Osteoblast (primary cell): ENCODE measurements around the gene TOMT. TPM values are rescaled to one million over a fixed set of nuclear protein-coding genes. Genes with fewer than 3 reads are reported as not detected.

ENCODE experiments used
- DNase-seq: peaks from one replicate; pipeline ENCODE4 v3.0.0; 2011; ENCODE audit warnings: low spot score, mixed read lengths; ENCODE audit not compliant: insufficient read length; ENCODE audit errors: missing footprints
- H2AFZ ChIP-seq: 2 replicates; pipeline ENCODE4 v1.6.0; 2011; ENCODE audit warnings: mild to moderate bottlenecking, low read length
- H3K27ac ChIP-seq: 2 replicates; pipeline ENCODE4 v1.5.1; 2011; ENCODE audit warnings: mild to moderate bottlenecking, low read depth, low read length, moderate library complexity
- H3K27me3 ChIP-seq: 2 replicates; pipeline ENCODE4 v1.6.0; 2012; ENCODE audit warnings: mild to moderate bottlenecking, control low read depth, inconsistent platforms, low read length, moderate library complexity; ENCODE audit not compliant: insufficient read depth
- H3K36me3 ChIP-seq: 2 replicates; pipeline ENCODE4 v1.5.1; 2011; ENCODE audit warnings: mild to moderate bottlenecking, low read length, control low read depth, moderate library complexity; ENCODE audit not compliant: insufficient read depth
- H3K4me1 ChIP-seq: 2 replicates; pipeline ENCODE4 v1.5.1; 2011; ENCODE audit warnings: mild to moderate bottlenecking, low read length, control low read depth, moderate library complexity; ENCODE audit not compliant: insufficient read depth
- H3K4me2 ChIP-seq: 2 replicates; pipeline ENCODE4 v1.6.0; 2011; ENCODE audit warnings: mild to moderate bottlenecking, low read length; ENCODE audit not compliant: insufficient read depth
- H3K4me3 ChIP-seq: fragments of 200-600 bp; sonication (generic); 3 replicates; pipeline ENCODE4 v1.5.1; 2012; ENCODE audit warnings: mild to moderate bottlenecking, low read length, inconsistent platforms; ENCODE audit not compliant: insufficient read depth
- H3K79me2 ChIP-seq: 2 replicates; pipeline ENCODE4 v1.6.0; 2012; ENCODE audit warnings: mild to moderate bottlenecking, low read length, control low read depth, inconsistent platforms; ENCODE audit not compliant: insufficient read depth
- H3K9me3 ChIP-seq: 2 replicates; pipeline ENCODE4 v1.5.1; 2011; ENCODE audit warnings: low read depth, low read length, control low read depth
- H4K20me1 ChIP-seq: 2 replicates; pipeline ENCODE4 v1.6.0; 2012; ENCODE audit warnings: mild to moderate bottlenecking, low read length, control low read depth; ENCODE audit not compliant: insufficient read depth
- total RNA-seq: library from RNA; depleted of rRNA; stranded (reverse); fragments of >200 nt; gene quantifications from 2 replicates; pipeline ENCODE4 v1.2.3, GENCODE V29; 2012
- TF ChIP-seq, protein P1 (sequence below): IDR thresholded peaks from 2 replicates; pipeline ENCODE4 v1.5.1; 2011; ENCODE audit warnings: mild to moderate bottlenecking, low read depth, low read length, moderate library complexity; ENCODE audit errors: extremely low read depth

TOMT gene
- total RNA-seq, 1 donor: not detected

DNA sequence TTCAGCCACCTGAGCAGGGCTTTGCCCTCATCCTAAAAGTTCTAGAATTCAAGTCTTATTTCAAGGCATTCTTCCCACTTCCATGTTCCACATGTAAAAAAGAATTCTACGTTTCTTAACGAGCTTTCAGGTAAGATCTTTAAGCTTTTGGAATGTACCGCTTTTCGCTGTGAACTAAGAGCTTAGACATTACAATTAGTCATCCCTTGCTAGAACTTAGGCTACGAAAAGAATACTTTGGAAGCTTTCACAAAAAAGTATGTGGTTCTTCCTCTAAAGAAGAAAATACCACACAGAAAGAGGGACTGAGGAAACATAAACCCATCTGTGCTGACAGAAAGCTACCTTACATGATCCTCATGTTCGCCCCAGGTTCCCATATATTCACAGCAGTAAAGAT lies 27.2 kb upstream of the TOMT start:
- no peaks in the 10 kb centered on the region for H3K9me3 ChIP-seq
- peaks cover 20% of the 10 kb centered on the region for H3K4me1 ChIP-seq
- peak overlapping the region; percentile 83 for H2AFZ ChIP-seq
- H3K36me3 ChIP-seq: no peaks in the 10 kb centered on the region
- peak; percentile 79 for DNase-seq
- H4K20me1 ChIP-seq: no peaks in the 10 kb centered on the region
- H3K27ac ChIP-seq: peak overlapping the region; percentile 75
- TF ChIP-seq, protein P1, sequence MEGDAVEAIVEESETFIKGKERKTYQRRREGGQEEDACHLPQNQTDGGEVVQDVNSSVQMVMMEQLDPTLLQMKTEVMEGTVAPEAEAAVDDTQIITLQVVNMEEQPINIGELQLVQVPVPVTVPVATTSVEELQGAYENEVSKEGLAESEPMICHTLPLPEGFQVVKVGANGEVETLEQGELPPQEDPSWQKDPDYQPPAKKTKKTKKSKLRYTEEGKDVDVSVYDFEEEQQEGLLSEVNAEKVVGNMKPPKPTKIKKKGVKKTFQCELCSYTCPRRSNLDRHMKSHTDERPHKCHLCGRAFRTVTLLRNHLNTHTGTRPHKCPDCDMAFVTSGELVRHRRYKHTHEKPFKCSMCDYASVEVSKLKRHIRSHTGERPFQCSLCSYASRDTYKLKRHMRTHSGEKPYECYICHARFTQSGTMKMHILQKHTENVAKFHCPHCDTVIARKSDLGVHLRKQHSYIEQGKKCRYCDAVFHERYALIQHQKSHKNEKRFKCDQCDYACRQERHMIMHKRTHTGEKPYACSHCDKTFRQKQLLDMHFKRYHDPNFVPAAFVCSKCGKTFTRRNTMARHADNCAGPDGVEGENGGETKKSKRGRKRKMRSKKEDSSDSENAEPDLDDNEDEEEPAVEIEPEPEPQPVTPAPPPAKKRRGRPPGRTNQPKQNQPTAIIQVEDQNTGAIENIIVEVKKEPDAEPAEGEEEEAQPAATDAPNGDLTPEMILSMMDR: no peak
- H3K79me2 ChIP-seq: peaks cover 62% of the 10 kb centered on the region
- H3K27me3 ChIP-seq: no peaks in the 10 kb centered on the region
- H3K4me2 ChIP-seq: peak overlapping the region; percentile 99
- peak overlapping the region; percentile 92 for H3K4me3 ChIP-seq

DNA sequence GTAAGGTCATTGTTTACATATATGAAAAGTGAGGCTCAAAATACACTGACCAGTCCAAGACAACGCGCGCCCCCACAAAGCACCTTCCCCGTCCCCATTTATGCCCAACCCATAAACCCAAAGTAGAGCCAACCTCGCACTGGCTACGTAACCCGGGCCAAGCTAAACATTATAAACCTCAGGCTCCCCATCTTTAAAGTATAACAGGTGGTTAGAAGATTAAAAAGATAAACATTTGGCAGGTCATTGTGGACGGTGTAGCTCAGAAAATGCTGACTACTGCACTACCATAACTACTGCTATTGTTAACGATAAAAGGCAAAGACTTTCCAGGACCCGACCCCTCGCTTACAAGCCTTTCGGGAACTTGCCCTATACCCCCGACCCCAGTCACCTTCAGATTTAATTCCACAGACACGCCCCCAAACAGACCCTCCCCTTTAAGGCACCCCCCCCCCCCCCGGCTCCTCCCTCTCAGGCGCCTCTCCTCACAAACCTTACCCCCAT lies 25.9 kb upstream of the TOMT start:
- Histone ChIP-seq H4K20me1 (no peaks in the 10 kb centered on the region), H3K36me3 (no peaks in the 10 kb centered on the region), H3K9me3 (no peaks in the 10 kb centered on the region), H3K27ac (peak overlapping the region; percentile 75), H3K4me3 (peak overlapping the region; percentile 92), H2AFZ (peak overlapping the region; percentile 83), H3K79me2 (peaks cover 51% of the 10 kb centered on the region), H3K27me3 (no peaks in the 10 kb centered on the region), H3K4me2 (peak overlapping the region; percentile 99), H3K4me1 (peaks cover 20% of the 10 kb centered on the region)
- TF ChIP-seq, protein P1: no peak
- no peak for DNase-seq

DNA sequence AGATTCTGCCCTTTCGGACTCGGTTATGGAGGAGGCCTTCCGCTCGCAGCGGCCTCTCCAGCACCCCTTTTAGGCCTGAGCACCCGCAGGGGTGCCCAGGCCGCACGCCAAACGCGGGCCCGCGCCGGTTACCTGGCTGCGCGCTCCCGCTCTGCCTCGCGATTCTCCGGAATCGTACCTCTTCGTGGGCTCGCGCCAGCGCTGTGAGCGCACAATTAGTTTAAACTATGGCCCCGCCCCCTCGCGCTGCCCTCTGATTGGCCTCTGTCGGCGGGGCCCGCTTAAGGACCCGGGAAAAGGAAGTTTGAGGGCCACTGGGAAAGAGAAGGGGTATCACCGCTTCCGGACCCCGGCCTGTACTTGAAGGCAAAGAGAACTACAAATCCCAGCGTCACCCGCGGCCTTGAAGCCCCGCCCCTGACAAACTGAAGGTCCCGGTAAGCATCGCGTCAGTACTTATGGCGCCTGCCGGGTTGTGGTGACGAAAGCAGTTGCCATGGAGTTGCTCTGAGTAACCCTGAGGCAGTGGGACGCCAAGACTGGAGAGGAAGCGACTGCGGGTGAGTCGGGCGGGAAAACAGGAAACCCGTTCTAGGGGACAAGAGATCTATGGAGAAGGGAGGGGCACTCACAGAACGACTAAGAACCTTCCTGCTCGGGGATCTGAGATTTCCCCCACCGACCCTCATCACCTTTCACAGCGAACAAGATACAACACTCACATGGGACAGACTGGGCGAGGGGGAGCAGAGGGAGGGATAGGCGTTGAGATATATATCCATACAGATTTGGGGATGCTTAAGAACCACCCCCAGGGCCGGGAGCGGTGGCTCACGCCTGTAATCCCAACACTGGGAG lies 25.2 kb upstream of the TOMT start, which contains the start of the genes LRRC51 and NUMA1:
LRRC51 (plus strand) TSS at position 525 of the 858 bp plus-strand sequence. CDS start 8,234 bp downstream, outside the sequence.
NUMA1 (minus strand) TSS at position 217 of the 858 bp plus-strand sequence. CDS start 44,599 bp downstream, outside the sequence.
- H3K27me3 ChIP-seq: no peaks in the 10 kb centered on the region
- DNase-seq: peak; percentile 94
- peak within 1 kb of the TSS; percentile 92 for H3K4me3 ChIP-seq
- H3K36me3 ChIP-seq: no peaks in the 10 kb centered on the region
- no peaks in the 10 kb centered on the region for H3K9me3 ChIP-seq
- H3K79me2 ChIP-seq: peaks cover 44% of the 10 kb centered on the region
- no peaks in the 10 kb centered on the region for H4K20me1 ChIP-seq
- peak within 1 kb of the TSS; percentile 91 for H3K27ac ChIP-seq
- H3K4me2 ChIP-seq: peak within 1 kb of the TSS; percentile 99
- peaks cover 20% of the 10 kb centered on the region for H3K4me1 ChIP-seq
- TF ChIP-seq, protein P1: no peak
- H2AFZ ChIP-seq: peak within 1 kb of the TSS; percentile 96

DNA sequence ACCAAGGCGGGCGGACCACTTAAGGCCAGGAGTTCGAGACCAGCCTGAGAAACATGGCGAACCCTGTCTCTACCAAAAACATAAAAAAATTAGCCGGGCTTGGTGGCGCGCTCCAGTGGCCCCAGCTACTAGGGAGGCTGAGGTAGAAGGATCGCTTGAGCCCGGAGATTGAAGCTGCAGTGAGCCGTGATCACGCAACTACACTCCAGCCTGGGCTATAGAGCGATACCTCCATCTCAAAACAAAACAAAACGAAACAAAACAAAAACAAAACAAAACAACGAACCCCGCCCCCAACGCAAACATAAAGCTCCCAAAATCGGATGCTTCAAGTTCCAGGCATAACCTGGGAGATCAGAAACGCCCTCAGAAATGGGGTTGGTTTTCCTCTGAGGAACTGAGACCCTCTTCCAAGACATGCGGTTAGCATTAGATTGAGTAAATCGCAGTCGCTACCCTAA lies 24.5 kb upstream of the TOMT start:
- Histone ChIP-seq H4K20me1 (no peaks in the 10 kb centered on the region), H2AFZ (peak overlapping the region; percentile 96), H3K79me2 (peaks cover 37% of the 10 kb centered on the region), H3K36me3 (no peaks in the 10 kb centered on the region), H3K9me3 (no peaks in the 10 kb centered on the region), H3K4me3 (peak overlapping the region; percentile 92), H3K4me1 (peaks cover 20% of the 10 kb centered on the region), H3K27ac (peak overlapping the region; percentile 91), H3K27me3 (no peaks in the 10 kb centered on the region), H3K4me2 (peak overlapping the region; percentile 95)
- DNase-seq: no peak
- TF ChIP-seq, protein P1: no peak
